Cardiac muscle cell (in vitro differentiated cells and primary cell): ENCODE results near the gene COL5A1. TPM values are rescaled to one million over a fixed set of nuclear protein-coding genes. Genes with fewer than 3 reads are reported as not detected.

Experiments used
- DNase-seq, 2 donors: peaks; one replicate each; pipeline versions ENCODE4 v3.0.0 to v3.0.0-alpha.2; 2010 to 2017; ENCODE audit warnings: low read depth in 1 of 2, low spot score in 1 of 2
- H3K27ac ChIP-seq: fragments of 200-600 bp; sonication (generic); 2 replicates; pipeline ENCODE4 v1.5.1; 2016
- H3K27me3 ChIP-seq: fragments of 200-600 bp; sonication (generic); 2 replicates; pipeline ENCODE4 v1.6.0; 2016; ENCODE audit warnings: control low read depth
- H3K36me3 ChIP-seq: fragments of 200-600 bp; sonication (generic); 2 replicates; pipeline ENCODE4 v1.5.1; 2016; ENCODE audit warnings: control low read depth
- H3K4me1 ChIP-seq: fragments of 200-600 bp; sonication (generic); 2 replicates; pipeline ENCODE4 v1.8.1; 2017; ENCODE audit warnings: low read depth, mild to moderate bottlenecking, mixed run types
- H3K4me3 ChIP-seq: fragments of 200-600 bp; sonication (generic); 2 replicates; pipeline ENCODE4 v1.5.1; 2016; ENCODE audit warnings: mild to moderate bottlenecking
- H3K9me3 ChIP-seq: fragments of 200-600 bp; sonication (generic); 2 replicates; pipeline ENCODE4 v1.5.1; 2017; ENCODE audit warnings: low read depth, mild to moderate bottlenecking, control low read depth
- CTCF ChIP-seq: IDR thresholded peaks from 2 replicates; pipeline ENCODE4 v1.5.1; 2012; ENCODE audit warnings: low read depth, mild to moderate bottlenecking, low read length
- polyA plus RNA-seq: library from polyadenylated mRNA; unstranded; fragments of >200 nt; fragmentation: Nextera tagmentation; extraction: Ambion mirVana; gene quantifications from 2 replicates; pipeline ENCODE4 v1.2.1, GENCODE V29; 2016
- total RNA-seq: library from RNA; depleted of rRNA; stranded (reverse); fragments of >200 nt; gene quantifications from 2 replicates; pipeline ENCODE4 v1.2.3, GENCODE V29; 2016

The COL5A1 gene
- total and polyA plus RNA-seq, 2 experiments from 2014 or later = 34.5 to 129 TPM

GRCh38 chr9:134838651-134839454, 197.2 kb downstream of the COL5A1 start:
- H3K27me3 ChIP-seq = no peaks in the 10 kb centered on the region
- H3K4me3 ChIP-seq = no peak overlapping the region
- no peaks in the 10 kb centered on the region for H3K9me3 ChIP-seq
- H3K27ac ChIP-seq = no peak overlapping the region
- H3K36me3 ChIP-seq = no peaks in the 10 kb centered on the region
- no peak for TF ChIP-seq CTCF
- DNase-seq = no peak
- no peaks in the 10 kb centered on the region for H3K4me1 ChIP-seq

- H3K4me1 ChIP-seq = no peaks in the 10 kb centered on the region
- H3K27ac ChIP-seq = no peak overlapping the region
- H3K36me3 ChIP-seq = no peaks in the 10 kb centered on the region
- no peak for DNase-seq
- H3K4me3 ChIP-seq = no peak overlapping the region
- no peaks in the 10 kb centered on the region for H3K9me3 ChIP-seq
- no peak for TF ChIP-seq CTCF
- H3K27me3 ChIP-seq = no peaks in the 10 kb centered on the region
These were observed 198.0 kb downstream of the COL5A1 start for GRCh38 chr9:134839455-134840125.

- no peak for DNase-seq
- Histone ChIP-seq H3K27ac (no peak overlapping the region), H3K27me3 (no peaks in the 10 kb centered on the region), H3K36me3 (no peaks in the 10 kb centered on the region), H3K4me1 (no peaks in the 10 kb centered on the region), H3K9me3 (no peaks in the 10 kb centered on the region), H3K4me3 (no peak overlapping the region)
- TF ChIP-seq CTCF = no peak
These were observed 198.9 kb downstream of the COL5A1 start for GRCh38 chr9:134840511-134840910.

- no peak overlapping the region for H3K27ac ChIP-seq
- H3K27me3 ChIP-seq = no peaks in the 10 kb centered on the region
- no peaks in the 10 kb centered on the region for H3K4me1 ChIP-seq
- TF ChIP-seq CTCF = no peak
- H3K4me3 ChIP-seq = no peak overlapping the region
- no peaks in the 10 kb centered on the region for H3K9me3 ChIP-seq
- DNase-seq = no peak
- no peaks in the 10 kb centered on the region for H3K36me3 ChIP-seq
These were observed 199.7 kb downstream of the COL5A1 start for GRCh38 chr9:134841180-134841904.

GRCh38 chr9:134842321-134842720, 200.7 kb downstream of the COL5A1 start:
- no peaks in the 10 kb centered on the region for H3K4me1 ChIP-seq
- no peak for TF ChIP-seq CTCF
- H3K9me3 ChIP-seq = no peaks in the 10 kb centered on the region
- H3K27ac ChIP-seq = no peak overlapping the region
- no peak for DNase-seq
- H3K27me3 ChIP-seq = no peaks in the 10 kb centered on the region
- no peaks in the 10 kb centered on the region for H3K36me3 ChIP-seq
- H3K4me3 ChIP-seq = no peak overlapping the region
